HG03060 (cell line): ENCODE results near the gene COL1A1.

ENCODE experiments used
- ATAC-seq: cut with Tn5 transposase; IDR thresholded peaks from one replicate; pipeline ENCODE4 v1.9.1; 2021; ENCODE audit warnings: low read depth, moderate number of reproducible peaks; ENCODE audit not compliant: unreplicated experiment

COL1A1 gene

DNA sequence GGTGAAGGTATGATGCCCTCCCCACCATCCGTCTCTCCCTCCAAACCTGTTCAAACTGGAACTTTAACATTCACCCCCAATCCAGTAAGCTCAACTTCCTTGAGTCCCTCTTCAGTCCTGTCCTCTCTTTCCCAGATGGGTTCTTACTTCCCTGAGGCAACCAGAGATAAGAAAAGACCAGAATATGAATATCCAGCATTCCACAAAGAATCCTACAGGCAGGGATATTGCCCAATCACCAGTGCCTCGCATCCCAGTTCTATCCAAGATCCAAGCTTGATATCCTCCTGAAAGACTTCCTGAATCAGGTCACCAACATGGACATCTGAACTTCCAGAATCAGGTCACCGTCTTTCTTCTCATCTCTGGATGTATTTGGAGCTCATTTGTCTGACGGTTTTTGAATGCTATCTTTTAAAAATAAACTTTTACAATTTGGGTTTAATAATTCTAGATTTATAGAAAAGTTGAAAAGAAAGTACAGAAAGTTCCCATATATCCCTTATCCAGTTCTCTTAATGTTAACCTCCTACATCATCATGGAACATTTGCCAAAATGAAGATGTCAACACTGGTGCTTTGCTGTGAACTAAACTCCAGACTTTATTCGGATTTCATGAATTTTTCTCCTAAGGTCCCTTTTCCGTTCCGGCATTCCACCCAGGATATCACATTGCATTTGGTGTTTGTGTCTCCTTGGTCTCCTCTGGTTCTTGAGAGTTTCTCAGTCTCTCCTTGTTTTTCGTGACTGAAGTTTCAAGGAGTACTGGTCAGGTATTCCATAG, 13.7 kb upstream of the COL1A1 start:
- ATAC-seq: no peak

DNA sequence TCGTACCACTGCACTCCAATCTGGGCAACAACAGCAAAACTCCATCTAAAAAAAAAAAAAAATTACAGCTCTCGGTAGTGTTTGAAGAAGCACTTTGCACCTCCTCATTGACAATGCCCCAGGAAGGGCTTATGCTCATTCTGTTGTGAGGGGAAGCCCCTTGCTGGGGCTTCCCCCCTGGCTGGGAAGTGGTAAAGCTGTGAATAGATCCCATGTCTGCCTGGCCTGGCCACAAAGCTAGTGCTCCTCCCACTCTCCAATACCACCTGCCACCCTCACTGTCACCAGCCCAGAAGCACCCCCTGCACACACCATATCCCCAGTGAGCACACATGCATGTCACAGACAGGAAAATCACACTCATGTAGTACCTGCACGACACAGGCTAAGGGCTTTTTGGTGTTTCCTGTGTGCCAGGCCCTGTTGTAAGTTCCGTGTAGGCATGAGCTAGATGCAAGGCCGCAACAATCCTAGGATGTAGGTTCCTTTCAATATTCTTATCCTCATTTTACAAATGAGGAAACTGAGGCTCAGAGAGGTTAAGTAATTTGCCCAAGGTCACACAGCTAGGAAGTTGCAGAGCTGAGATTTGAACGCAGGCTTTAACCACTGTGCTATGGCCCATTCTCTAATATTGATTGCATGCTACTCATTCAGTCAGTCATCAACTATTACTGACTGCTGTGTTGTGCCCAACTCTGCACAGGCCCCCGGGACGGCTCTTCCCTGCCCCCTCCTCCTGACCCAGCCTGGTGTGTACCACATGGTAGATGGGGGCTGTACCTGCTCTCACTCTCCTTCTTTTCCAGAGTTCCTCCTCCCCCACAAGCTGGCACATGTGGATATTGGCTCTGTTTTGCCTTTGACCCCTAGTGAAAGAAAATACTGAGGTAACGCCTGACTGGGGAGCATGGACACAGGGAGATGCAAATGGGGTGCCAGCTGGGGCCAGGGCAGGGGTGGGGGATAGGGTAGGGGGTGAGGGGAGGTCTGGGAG, 11.9 kb upstream of the COL1A1 start:
- ATAC-seq: peak; percentile 79

DNA sequence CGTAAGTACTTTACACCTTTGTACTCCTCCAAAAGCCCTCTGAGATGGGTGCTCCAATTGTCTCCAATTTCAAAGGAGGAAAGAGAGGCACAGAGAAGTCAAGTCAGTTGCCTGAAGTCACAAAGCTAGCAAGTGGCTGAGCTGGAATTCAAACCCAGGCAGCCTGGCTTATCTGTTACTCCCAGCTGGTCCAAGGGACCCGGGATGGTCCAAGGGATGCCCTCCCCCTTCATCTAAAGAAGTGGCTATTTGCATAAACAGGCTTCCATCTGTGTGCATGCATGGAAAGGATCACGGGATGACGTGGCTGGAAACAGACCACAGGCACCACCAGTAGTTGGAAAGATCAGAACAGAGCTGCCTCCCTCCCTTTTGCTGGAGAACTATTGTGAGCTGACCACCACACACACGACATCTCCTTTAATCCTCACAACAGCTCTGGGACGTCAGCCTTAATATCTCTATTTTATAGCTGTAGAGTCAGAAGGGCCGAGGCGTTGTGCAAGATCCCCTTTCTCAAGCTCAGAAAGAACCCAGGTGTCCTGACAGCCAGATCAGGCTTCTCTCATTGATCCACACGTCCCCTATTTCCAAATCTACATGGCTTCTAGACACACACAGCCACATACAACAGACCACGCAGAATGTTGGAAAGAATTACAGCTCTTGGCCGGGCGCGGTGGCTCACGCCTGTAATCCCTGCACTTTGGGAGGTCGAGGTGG, 10.9 kb upstream of the COL1A1 start:
- no peak for ATAC-seq

DNA sequence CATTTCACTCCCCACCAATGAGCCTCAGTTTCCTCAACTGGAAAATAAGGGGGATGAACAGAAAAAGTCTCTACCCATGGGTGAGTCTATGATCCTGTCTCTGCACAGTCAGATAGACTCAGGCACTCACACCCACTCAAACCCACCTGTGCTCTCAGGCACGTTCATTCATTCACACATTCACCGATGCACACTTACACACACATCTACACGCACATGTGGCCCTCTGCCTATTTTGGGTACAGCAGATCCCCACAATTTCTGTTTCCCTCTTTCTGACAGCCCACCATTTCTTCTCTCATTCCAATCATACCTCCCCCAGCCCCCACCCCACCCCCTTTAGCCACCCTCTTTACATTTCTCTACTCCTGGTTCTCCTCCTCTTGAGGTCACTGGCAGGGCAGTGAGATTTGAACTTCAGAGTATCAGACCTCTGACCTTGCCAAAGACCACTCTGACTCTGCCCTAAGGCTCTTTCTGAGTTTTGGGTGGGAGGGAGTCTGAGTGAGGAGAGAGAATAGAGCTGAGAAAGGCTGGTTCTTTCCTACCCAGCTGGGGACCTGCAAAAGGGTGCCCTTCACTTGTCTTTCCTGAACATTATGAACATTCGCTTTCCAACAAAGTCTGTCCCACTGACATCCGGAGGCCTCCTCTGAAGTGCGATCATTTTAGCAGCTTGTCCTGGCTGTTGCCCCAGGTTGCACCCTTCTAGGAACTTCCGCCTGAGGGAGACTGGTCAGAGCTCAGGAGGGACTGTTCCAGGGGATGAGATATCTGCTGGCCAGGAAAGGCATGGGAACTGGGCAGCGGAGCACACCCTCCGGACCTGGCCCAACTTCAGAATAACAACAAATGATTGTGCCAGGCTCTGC, 10.1 kb upstream of the COL1A1 start:
- ATAC-seq: no peak

DNA sequence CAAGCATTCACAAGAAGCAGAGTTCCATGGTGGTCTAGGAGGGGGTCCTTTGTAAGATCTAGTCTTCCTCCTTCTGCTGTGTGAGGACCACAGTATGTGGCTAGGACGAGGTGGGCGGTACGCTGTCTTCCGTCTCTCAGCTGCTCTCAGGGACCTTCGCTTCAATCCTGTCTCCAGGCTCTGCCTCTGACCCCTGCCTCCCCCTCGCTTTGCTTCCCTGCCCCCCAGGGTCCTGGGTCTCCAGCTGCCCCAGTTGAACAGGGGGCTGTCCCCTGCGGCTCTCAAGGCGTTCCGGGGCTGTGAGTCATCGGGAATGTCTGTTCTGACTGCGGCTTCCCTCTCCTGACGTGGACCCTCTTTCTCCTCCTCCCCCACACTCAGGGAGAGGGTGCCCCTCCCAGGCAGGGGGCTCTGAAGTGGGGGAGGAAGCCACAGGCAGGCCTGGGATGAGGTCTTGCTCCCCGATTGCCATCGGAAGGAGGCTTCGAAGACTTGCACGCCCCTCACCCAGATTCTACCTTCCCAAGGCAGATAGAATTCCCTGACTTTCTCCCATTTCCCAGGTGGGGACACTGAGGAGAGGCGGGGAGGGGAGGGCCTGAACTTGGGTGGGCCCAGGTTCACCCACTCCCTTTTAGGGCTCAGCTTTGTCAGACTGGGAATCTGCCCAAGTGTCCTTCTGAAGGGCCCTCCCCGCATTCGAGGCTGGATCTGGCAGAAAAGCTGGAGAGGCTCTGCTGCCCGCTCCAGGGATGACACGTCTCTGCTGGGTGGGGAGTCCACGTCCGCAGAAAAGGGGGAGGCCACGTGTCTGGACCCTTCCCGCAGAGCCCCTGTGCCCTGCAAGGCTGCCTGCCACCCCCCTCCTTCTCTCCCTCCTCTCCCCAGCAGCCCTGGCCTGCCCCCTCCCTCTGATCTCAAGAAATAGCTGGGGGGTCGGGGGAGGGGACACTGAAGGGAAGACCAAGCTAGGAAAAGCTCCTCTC, 9.1 kb upstream of the COL1A1 start:
- ATAC-seq: no peak

- ATAC-seq: no peak
Measured at GRCh38 chr17:50209472-50210239, 8.2 kb upstream of the COL1A1 start.

DNA sequence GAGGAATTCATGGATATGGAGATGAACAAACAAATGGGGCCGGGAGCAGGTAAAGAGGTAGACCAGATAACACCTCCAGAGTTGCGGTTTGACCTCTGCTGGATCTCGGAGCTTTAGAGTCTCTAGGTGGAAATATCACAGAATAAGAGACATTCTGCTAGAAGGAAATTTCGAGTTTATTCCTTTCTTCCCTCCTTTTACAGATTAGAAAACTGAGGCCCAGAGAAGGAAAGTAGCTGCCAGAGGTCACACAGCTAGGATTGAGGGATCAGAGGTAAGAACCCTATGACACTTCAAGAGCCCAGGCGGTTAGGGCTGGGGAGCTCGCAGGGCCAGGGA, 7.7 kb upstream of the COL1A1 start:
- no peak for ATAC-seq

DNA sequence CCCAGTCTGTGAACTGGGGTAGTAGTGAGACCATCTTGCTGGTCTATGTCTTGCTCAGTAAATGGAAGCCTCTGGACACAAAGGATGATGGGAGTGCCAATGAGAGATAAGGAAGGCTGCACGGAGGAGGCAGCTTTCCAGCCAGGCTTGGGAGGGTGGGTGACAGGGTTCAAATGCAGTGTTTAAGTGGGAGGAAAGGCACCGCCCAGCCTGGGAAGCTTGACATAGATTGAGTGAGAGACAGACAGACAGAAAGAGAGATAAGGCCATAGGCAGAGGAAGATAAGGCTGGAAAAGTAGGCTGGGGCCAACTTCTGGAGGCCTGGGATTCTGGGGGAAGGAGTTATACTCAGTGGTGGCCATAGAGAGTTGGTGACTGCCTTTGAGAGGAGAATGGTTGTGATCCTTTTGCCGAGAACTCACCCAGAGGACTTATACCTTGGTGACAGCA, 7.2 kb upstream of the COL1A1 start:
- no peak for ATAC-seq

GRCh38 chr17:50207792-50208567, 6.5 kb upstream of the COL1A1 start:
- ATAC-seq: no peak

DNA sequence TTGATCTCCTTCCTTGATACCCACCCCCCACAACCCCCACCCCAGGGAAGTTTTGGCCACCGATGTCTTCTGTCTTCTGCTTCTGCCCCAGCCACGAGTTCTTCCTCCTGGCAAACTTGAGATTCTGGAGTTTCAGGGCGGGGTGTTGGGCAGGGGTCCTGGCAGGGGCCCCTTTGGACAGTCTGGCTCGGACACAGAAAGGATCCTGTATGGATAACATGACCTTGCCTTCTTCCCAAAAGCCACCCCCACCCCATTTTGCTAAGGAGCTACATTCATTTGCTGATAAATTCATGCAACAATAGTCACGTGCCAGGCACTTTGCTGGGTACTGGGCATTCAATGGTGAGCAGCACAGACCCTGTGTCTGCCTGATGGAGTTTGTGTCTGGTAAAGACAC, 5.9 kb upstream of the COL1A1 start:
- no peak for ATAC-seq

- no peak for ATAC-seq
Measured at GRCh38 chr17:50206604-50207293, 5.3 kb upstream of the COL1A1 start.

DNA sequence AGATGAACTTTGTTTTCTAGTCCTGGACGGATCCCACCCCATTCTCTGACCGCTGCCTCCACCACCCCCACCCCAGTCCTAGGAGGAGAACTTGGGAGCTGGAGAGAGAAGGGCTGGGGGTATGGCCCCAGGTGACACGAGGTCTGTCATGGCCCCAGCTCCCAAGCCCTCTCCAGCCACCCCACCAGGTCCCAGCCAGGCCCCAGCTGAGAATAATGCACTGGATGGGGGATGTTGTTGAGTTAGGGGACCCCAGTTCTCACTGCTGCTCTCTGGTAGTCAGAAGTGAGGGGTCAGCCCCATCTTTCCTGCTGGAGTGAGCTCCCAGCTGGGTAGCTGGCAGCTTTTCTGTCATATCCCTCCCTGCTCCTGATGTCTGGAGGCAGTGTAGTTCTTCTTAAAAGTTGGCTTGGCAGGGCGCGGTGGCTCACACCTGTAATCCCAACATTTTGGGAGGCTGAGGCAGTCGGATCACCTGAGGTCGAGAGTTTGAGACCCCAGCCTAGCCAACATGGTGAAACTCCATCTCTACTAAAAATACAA, 4.6 kb upstream of the COL1A1 start:
- no peak for ATAC-seq

GRCh38 chr17:50205111-50205962, 3.9 kb upstream of the COL1A1 start:
- no peak for ATAC-seq

GRCh38 chr17:50204431-50204830, 3.0 kb upstream of the COL1A1 start:
- no peak for ATAC-seq

DNA sequence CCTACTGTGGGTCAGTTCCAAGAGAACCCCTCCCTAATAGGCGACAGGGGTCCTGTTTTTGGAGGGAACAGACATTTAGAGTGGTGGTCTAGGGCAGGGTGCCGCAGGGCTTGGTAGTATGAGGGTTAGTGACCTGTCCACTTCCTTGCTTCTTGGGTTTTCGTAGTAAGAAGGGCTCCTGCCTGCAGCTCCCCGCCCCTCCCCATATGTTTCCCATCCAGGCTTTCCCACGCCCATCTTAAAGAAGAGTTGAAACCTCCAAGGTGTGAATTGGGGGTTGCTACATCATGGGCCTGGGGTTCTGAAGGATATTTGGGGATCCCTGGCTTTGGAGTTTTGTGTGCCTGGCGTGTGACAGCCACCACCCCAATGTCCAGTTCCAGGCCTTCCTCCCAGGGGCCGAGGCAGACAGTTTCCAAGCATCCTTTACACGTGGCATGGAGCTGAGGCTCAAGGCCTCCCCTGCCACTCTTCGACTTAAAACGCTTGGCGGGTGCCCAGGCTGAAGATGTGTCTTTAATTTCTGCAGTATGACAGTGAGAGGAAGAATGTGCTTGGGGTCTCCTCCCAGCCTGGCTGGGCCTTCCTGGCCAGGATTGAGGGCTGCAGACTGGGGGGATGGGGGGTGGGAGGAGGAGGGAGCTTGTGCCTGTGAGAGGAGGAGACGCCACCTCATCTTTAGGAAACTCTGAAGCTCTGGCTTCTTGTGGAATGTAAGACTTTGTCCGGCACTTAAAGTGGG, 2.3 kb upstream of the COL1A1 start:
- no peak for ATAC-seq
